Adipocyte (in vitro differentiated cells): ENCODE measurements around the gene SNX8.
A peak's percentile ranks its signal among the peaks of the same experiment; 100 is the strongest.

Source experiments
- DNase-seq: peaks from one replicate; pipeline ENCODE4 v3.0.0-alpha.2; 2015; ENCODE audit warnings: low read depth
- H3K27me3 ChIP-seq: replicated peaks from 2 replicates; pipeline ENCODE4 v1.7.0; 2013; ENCODE audit warnings: mild to moderate bottlenecking, low read length, moderate library complexity; ENCODE audit not compliant: control insufficient read depth, insufficient read depth
- H3K36me3 ChIP-seq: 2 replicates; pipeline ENCODE4 v1.7.0; 2013; ENCODE audit warnings: low read length, mild to moderate bottlenecking, moderate library complexity; ENCODE audit not compliant: control insufficient read depth, insufficient read depth, severe bottlenecking
- H3K4me1 ChIP-seq: 2 replicates; pipeline ENCODE4 v1.7.0; 2013; ENCODE audit warnings: mild to moderate bottlenecking, low read length, moderate library complexity; ENCODE audit not compliant: control insufficient read depth, insufficient read depth
- H3K4me3 ChIP-seq: 2 replicates; pipeline ENCODE4 v1.7.0; 2013; ENCODE audit warnings: mild to moderate bottlenecking, low read length, moderate library complexity
- H3K9ac ChIP-seq: 2 replicates; pipeline ENCODE4 v1.7.0; 2013; ENCODE audit warnings: mild to moderate bottlenecking, low read length, moderate library complexity
- H3K9me3 ChIP-seq: 2 replicates; pipeline ENCODE4 v1.7.0; 2013; ENCODE audit warnings: mild to moderate bottlenecking, low read length, moderate library complexity; ENCODE audit not compliant: control insufficient read depth

The SNX8 gene, protein sequence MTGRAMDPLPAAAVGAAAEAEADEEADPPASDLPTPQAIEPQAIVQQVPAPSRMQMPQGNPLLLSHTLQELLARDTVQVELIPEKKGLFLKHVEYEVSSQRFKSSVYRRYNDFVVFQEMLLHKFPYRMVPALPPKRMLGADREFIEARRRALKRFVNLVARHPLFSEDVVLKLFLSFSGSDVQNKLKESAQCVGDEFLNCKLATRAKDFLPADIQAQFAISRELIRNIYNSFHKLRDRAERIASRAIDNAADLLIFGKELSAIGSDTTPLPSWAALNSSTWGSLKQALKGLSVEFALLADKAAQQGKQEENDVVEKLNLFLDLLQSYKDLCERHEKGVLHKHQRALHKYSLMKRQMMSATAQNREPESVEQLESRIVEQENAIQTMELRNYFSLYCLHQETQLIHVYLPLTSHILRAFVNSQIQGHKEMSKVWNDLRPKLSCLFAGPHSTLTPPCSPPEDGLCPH

DNA sequence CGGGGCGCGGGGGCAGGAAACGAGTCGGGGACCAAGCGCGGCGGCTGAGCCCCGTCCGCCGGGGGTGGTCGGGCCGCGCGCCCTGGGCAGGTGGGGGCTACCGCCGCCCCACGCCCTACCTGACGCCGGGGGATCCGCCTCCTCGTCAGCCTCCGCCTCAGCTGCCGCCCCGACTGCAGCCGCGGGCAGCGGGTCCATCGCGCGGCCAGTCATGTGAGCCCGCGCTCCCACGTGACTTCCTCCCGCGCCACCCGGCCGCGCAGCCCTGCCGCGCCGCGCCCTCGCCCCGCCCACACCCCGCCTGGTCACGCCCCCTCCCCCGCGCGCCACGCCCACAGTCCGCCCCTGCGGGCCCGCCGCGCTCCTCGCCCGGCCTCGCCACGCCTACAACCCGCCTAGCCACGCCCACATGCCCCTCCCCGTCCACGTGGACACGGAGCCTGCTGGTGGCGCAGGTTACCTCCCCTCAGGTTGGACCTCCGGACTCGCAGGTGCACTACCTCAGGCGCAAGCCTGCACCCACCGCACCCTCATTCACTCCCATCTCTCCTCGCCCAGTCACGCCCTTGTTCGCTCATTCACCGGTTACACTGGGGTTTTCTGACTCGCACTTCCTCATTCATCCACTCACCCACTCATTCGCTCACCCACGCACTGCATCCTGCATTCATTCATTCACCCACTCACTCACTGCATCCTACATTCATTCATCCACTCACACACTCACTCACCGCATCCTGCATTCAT lies at the start of gene SNX8:
Gene SNX8 (minus strand): TSS at position 233 of the 747 bp plus-strand sequence. CDS start 20 bp downstream, at position 213.
- Histone ChIP-seq H3K4me1 (peaks cover 17% of the 10 kb centered on the region), H3K9ac (peak within 1 kb of the TSS; percentile 91), H3K27me3 (no peaks in the 10 kb centered on the region), H3K36me3 (no peaks in the 10 kb centered on the region), H3K9me3 (no peaks in the 10 kb centered on the region), H3K4me3 (peak within 1 kb of the TSS; percentile 94)
- peak; percentile 94 for DNase-seq

DNA sequence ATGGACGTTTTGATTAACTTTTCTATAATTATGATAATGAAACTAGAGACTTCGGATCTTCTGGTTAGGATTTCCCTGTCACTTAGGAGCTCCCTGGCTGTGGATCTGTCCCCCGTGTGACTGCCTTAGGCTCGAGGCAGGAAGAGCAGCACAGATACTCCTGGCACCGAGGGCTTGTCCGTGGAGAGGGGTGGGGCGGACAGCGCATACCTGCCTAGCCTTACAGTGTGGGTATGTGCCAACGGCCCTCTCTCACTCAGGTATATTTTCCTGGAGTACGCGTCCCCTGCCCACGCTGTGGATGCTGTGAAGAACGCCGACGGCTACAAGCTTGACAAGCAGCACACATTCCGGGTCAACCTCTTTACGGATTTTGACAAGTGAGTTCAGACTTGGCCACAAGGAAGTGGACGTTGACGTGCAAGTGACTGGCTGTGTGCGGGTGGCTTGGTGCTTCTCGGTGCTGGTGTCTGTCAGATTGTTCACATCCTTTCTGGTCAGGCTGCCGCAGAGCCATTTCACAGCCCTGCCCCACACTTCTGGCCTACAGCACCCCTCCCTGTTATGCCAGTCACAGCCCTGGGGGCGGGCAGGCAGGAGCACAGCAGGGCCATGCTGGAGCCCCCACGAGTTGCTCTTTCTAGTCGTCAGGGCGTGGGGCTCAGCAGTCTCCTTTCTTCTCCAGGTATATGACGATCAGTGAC lies 48.3 kb upstream of the SNX8 start:
- Histone ChIP-seq H3K4me1 (peaks cover 27% of the 10 kb centered on the region), H3K4me3 (no peak overlapping the region), H3K27me3 (no peaks in the 10 kb centered on the region), H3K9me3 (no peaks in the 10 kb centered on the region), H3K9ac (no peak overlapping the region), H3K36me3 (peaks cover 67% of the 10 kb centered on the region)
- no peak for DNase-seq

DNA sequence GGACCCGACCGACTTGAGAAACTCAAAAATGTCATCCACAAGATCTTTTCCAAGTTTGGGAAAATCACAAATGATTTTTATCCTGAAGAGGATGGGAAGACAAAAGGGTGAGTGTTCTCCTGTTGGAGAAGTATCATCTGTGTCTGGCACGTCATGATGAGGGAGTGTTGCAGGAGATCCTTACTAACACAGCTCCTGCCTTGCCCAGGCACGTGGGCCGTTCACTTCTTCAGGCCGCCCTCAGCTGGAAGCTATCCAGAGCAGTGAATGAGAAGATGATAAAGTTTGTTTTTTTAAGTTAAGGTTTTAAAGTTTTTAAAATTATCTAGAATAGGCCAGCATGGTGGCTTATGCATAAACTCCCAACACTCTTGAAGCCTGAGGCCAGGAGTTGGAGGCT lies 46.6 kb upstream of the SNX8 start:
- H3K4me3 ChIP-seq: no peak overlapping the region
- H3K9me3 ChIP-seq: no peaks in the 10 kb centered on the region
- H3K9ac ChIP-seq: no peak overlapping the region
- DNase-seq: no peak
- H3K27me3 ChIP-seq: no peaks in the 10 kb centered on the region
- H3K4me1 ChIP-seq: peaks cover 38% of the 10 kb centered on the region
- H3K36me3 ChIP-seq: peaks cover 50% of the 10 kb centered on the region

DNA sequence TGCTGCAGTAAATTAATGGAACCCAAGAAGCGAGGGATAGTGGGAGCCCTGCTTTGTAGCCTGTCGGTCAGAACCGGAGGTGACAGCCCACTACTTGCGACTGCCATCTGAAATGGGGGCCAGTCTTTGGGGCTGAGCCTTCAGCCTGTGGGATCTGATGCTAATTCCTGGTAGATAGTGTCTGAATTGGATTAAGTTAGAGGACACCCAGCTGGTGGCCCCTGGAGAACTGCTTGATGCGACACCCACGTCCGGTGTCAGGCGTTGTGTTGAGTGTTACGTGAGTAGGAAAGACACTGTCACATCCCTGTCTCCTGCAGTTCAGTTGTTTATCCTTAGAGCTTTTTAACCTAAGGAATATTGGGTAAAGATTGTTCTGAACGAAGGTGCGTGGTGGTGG lies 45.4 kb upstream of the SNX8 start:
- H3K4me3 ChIP-seq: no peak overlapping the region
- no peak overlapping the region for H3K9ac ChIP-seq
- no peaks in the 10 kb centered on the region for H3K27me3 ChIP-seq
- H3K36me3 ChIP-seq: peaks cover 38% of the 10 kb centered on the region
- DNase-seq: no peak
- H3K4me1 ChIP-seq: peaks cover 38% of the 10 kb centered on the region
- H3K9me3 ChIP-seq: no peaks in the 10 kb centered on the region

DNA sequence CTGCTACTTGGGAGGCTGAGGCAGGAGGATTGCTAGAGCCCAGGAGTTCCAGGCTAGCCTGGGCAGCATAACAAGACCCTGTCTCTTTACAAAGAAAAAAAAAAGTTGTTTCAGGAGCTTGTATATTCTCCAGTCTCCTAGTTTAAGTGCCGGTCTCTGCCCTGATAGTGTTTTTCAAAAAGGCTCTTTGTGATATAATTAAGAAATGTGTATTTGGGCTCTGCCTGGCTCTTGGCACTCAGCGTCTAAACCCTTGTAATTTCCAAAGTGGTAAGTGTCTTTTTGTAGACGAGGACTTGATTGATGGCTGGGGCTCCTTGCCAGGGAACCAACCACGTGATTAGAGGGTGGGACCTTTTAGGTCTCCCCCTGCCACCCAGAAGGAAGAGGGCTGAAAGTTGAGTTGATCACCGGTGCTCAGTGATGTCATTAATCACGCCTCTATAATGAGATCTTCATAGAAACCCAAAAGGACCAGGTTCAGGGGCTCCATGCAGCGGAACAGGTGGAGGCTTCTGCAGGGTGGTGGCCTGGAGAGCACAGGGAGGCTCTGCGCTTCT lies 44.8 kb upstream of the SNX8 start:
- Histone ChIP-seq H3K36me3 (peaks cover 33% of the 10 kb centered on the region), H3K4me3 (no peak overlapping the region), H3K4me1 (peaks cover 38% of the 10 kb centered on the region), H3K9me3 (no peaks in the 10 kb centered on the region), H3K27me3 (no peaks in the 10 kb centered on the region), H3K9ac (no peak overlapping the region)
- no peak for DNase-seq

DNA sequence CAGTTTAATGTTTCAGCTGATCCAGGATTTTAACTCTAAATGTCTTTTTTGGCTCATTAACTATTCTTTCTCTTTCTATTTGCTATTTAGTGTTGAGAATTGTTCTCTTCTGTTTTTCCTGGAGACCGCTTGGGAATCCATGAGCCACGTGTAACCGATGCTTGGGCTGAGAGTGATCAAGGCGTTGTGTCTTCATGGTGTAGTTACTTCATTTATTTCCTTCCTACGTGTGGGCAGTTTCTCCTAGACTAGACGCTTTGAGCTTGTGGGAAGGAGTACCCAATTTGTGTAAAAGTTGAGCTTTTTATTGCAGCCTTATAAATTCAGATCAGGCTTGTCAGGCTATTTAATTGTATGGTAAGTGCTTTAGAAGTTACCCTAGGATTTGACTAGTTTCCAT lies 43.3 kb upstream of the SNX8 start:
- no peaks in the 10 kb centered on the region for H3K9me3 ChIP-seq
- DNase-seq: no peak
- peak overlapping the region; percentile 97 for H3K4me3 ChIP-seq
- peak overlapping the region; percentile 35 for H3K9ac ChIP-seq
- H3K27me3 ChIP-seq: no peaks in the 10 kb centered on the region
- H3K4me1 ChIP-seq: peaks cover 38% of the 10 kb centered on the region
- peaks cover 18% of the 10 kb centered on the region for H3K36me3 ChIP-seq

DNA sequence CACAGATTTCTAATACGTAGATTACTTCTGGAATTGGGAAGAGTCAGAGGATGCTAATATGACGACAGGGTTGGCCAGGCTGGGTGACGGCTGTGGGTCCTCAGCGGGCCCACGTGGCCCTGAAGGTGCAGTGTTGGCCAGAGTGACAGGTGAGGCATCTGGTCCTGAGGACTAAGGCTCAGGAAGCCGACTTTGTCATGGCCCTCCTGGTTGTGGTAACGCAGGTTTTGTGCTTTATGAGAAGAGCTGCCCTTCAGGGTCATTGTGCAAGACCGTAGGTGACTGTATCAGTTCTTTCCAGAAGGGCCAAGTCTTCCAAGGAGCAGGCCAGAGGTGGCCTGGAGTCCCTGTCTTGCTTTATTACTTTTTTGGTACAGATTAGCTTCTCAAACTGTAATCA lies 42.9 kb upstream of the SNX8 start:
- Histone ChIP-seq H3K27me3 (no peaks in the 10 kb centered on the region), H3K4me3 (peak overlapping the region; percentile 97), H3K9me3 (no peaks in the 10 kb centered on the region), H3K4me1 (peaks cover 38% of the 10 kb centered on the region), H3K36me3 (peaks cover 14% of the 10 kb centered on the region), H3K9ac (peak overlapping the region; percentile 35)
- DNase-seq: peak; percentile 5

DNA sequence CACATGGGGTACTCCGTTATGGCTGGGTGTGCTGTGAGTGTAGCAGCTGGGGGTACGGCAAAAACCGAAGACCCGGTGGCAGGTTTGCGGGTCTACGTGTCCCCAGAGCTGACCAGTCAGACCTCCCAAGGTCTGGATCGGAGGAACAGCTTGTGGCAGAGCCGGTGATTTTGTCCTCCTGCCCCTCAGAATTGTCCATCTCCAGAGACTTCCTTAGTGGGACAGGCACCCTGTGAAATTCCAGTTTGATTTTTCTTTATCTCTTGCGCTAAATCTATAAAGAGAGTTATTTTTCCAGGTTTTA lies 41.4 kb upstream of the SNX8 start:
- peaks cover 38% of the 10 kb centered on the region for H3K4me1 ChIP-seq
- no peaks in the 10 kb centered on the region for H3K9me3 ChIP-seq
- peak; percentile 30 for DNase-seq
- H3K4me3 ChIP-seq: peak overlapping the region; percentile 97
- H3K36me3 ChIP-seq: peaks cover 5% of the 10 kb centered on the region
- H3K9ac ChIP-seq: peak overlapping the region; percentile 100
- H3K27me3 ChIP-seq: no peaks in the 10 kb centered on the region

DNA sequence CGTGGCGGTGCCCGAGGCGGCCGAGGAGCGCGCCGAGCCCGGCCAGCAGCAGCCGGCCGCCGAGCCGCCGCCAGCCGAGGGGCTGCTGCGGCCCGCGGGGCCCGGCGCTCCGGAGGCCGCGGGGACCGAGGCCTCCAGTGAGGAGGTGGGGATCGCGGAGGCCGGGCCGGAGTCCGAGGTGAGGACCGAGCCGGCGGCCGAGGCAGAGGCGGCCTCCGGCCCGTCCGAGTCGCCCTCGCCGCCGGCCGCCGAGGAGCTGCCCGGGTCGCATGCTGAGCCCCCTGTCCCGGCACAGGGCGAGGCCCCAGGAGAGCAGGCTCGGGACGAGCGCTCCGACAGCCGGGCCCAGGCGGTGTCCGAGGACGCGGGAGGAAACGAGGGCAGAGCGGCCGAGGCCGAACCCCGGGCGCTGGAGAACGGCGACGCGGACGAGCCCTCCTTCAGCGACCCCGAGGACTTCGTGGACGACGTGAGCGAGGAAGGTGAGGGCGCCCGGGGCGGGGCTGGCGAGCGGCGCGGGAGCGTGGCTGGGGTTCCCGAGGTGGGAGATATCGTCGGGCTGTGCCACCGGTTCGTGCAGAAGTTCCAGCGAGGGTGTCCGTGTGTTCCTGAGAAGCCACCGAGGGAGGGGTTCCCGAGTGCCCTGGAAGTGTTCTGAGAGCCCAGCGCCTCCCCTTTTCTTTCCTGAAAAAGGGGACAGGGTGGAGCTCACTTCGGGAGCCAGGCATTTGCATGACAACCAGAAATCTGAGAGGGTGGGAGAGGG lies 40.9 kb upstream of the SNX8 start:
- Histone ChIP-seq H3K27me3 (no peaks in the 10 kb centered on the region), H3K36me3 (peaks cover 4% of the 10 kb centered on the region), H3K4me3 (peak overlapping the region; percentile 97), H3K9ac (peak overlapping the region; percentile 100), H3K9me3 (no peaks in the 10 kb centered on the region), H3K4me1 (peaks cover 35% of the 10 kb centered on the region)
- peak; percentile 49 for DNase-seq

DNA sequence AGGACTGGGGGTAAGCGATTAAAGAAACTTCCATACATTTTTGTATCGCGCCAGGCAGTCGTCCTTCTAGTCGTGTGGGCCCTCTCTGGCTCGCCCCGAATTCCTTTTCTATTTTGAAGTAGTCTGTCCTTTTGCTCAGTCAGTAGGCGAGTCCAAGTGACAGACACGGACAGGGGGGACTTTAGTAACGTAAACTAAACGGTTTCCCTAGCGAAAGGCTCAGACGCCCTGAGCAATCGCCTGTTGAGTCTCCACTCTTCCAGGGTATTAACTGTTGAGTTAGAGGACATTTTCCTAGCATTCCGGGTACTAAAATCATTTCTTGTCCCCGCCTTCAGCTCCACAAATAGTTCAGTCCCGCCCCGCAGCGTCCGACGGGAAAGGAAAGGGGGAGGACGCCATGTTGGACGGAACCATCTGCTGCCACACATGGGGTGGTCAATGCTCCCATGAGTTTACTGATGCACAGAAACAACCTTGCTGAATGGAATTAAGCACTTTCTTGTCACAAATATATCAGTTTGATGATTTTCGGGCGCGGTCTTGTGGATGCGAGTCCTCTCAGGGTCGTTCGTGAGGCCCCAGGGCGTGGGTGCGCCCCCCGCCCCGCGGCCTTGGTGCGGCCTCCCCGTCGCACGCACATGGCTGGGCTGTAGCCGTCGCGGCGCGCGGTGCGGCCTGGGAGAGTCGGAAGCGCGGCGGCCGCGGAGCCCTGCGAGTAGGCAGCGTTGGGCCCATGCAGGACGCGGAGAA lies 40.1 kb upstream of the SNX8 start, which contains the start of gene EIF3B:
Gene EIF3B (plus strand): TSS at position 642 of the 753 bp plus-strand sequence. CDS start 95 bp downstream, at position 737.
- Histone ChIP-seq H3K27me3 (no peaks in the 10 kb centered on the region), H3K9ac (peak within 1 kb of the TSS; percentile 100), H3K4me3 (peak within 1 kb of the TSS; percentile 97), H3K36me3 (no peaks in the 10 kb centered on the region), H3K4me1 (peaks cover 28% of the 10 kb centered on the region), H3K9me3 (no peaks in the 10 kb centered on the region)
- DNase-seq: peak; percentile 97
